GM19023 (cell line): Measurements from ENCODE around the gene CAMTA1.

Experiments
- ATAC-seq: cut with Tn5 transposase; IDR thresholded peaks from one replicate; pipeline ENCODE4 v1.9.1; 2021; ENCODE audit warnings: mild to moderate bottlenecking, moderate library complexity; ENCODE audit not compliant: unreplicated experiment

Gene CAMTA1

GRCh38 chr1:7292036-7292681 lies 506.9 kb downstream of the CAMTA1 start:
- no peak for ATAC-seq

GRCh38 chr1:7292714-7293419 lies 507.6 kb downstream of the CAMTA1 start:
- no peak for ATAC-seq

GRCh38 chr1:7293702-7294629 lies 508.7 kb downstream of the CAMTA1 start:
- no peak for ATAC-seq

- no peak for ATAC-seq
These were observed 509.4 kb downstream of the CAMTA1 start for GRCh38 chr1:7294636-7295035.

GRCh38 chr1:7295946-7296345 lies 510.7 kb downstream of the CAMTA1 start:
- no peak for ATAC-seq

- ATAC-seq = no peak
These were observed 511.7 kb downstream of the CAMTA1 start for GRCh38 chr1:7296968-7297367.

GRCh38 chr1:7298145-7298544 lies 512.9 kb downstream of the CAMTA1 start:
- no peak for ATAC-seq

GRCh38 chr1:7298749-7299151 lies 513.5 kb downstream of the CAMTA1 start:
- ATAC-seq = no peak

- no peak for ATAC-seq
These were observed 514.1 kb downstream of the CAMTA1 start for GRCh38 chr1:7299329-7299799.

GRCh38 chr1:7299994-7300393 lies 514.7 kb downstream of the CAMTA1 start:
- ATAC-seq = no peak

- no peak for ATAC-seq
These were observed 515.8 kb downstream of the CAMTA1 start for GRCh38 chr1:7300893-7301663.

GRCh38 chr1:7301664-7301981 lies 516.4 kb downstream of the CAMTA1 start:
- ATAC-seq = no peak

GRCh38 chr1:7302126-7302525 lies 516.9 kb downstream of the CAMTA1 start:
- no peak for ATAC-seq

GRCh38 chr1:7302873-7303272 lies 517.6 kb downstream of the CAMTA1 start:
- no peak for ATAC-seq

GRCh38 chr1:7303554-7304317 lies 518.5 kb downstream of the CAMTA1 start:
- ATAC-seq = no peak

- ATAC-seq = no peak
These were observed 527.9 kb downstream of the CAMTA1 start for GRCh38 chr1:7313081-7313546.

GRCh38 chr1:7313826-7314225 lies 528.6 kb downstream of the CAMTA1 start:
- no peak for ATAC-seq

GRCh38 chr1:7315316-7315715 lies 530.1 kb downstream of the CAMTA1 start:
- ATAC-seq = no peak

GRCh38 chr1:7315946-7316345 lies 530.7 kb downstream of the CAMTA1 start:
- ATAC-seq = no peak

GRCh38 chr1:7317888-7318287 lies 532.6 kb downstream of the CAMTA1 start:
- no peak for ATAC-seq
